CD4-positive, alpha-beta T cell treated with Interleukin-2 at 100 ng/mL for 4 hours (primary cell): ENCODE data around the gene PITPNC1.
"Not testable (repeated sequence)": the region's sequence is repeated elsewhere in the genome, so short reads cannot be mapped to it uniquely, and the experiment has no call there.

Experiments
- DNase-seq: peaks from one replicate; pipeline ENCODE4 v3.0.0-alpha.2; 2020; ENCODE audit warnings: low spot score

The PITPNC1 gene

GRCh38 chr17:67689534-67690177, 312.6 kb downstream of the PITPNC1 start:
- DNase-seq, result peak; percentile 75

GRCh38 chr17:67693811-67694210, 316.7 kb downstream of the PITPNC1 start:
- DNase-seq, result no peak

DNA sequence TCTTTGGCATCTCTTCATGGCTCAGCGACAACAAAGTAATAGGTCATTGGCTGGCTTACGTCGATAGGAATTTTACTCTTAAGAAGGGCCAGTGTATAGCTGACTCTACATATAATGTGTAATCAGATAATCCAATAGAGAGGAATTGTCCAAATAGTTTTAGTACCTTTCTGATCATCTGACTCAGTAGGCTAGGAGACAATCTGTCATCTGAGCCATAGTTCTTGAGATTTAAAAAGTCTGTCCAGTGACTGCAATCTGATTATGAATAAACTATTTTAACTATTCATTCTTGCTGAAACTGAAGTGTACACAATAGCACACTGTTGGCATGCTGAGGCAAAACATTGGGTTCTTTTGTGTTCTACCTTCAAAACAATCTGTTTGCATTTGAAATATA, 319.3 kb downstream of the PITPNC1 start:
- no peak for DNase-seq

GRCh38 chr17:67696853-67697498, 319.9 kb downstream of the PITPNC1 start:
- no peak for DNase-seq

DNA sequence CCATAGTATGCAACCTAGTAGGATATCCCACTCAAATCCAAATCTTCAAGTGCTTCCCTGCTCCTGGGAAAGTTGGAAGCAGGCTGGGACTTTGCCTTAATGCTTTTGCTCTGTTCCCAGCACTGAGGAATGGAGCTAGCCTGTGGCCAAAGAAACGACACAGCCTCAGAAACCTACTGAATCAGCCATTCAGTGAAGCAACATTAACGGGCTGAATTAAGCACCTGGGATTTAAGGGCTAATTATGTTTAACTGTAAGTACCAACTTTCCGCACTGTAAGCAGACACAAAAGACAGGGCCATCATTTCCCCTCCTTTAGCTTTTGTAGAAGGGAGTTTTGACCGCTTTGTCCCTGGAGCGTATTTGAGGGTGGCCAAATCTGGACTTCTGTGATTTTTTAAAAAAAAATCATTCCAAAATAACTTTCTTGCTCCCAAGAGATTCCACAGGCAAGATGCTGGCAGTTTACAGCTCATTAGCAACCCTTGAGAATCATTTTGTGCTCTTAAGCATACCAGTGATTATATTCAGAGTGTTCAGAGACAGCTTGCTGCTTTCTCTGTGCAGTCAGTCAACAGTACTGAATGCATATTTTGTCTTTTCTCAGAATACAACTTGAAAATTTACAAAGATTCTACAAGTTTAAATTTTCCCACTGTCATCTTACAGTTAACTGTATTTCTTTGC, 323.1 kb downstream of the PITPNC1 start:
- no peak for DNase-seq

DNA sequence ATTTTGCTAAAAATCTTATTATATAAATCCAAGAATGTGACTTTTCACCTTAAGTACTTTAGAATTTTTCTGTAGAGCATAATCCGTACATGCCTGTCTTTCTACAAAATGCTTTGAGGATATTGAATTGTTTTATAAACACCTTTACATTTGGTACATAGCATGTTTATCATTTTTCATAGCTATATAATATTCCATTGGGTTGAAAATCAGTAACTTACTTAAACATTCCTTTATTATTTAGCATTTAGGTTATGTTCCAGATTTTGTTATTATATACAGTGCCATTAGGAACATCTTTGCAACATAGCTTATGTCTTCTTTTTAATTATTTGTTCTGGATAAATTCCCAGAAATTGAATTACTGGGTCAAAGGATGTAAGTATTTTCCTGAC, 323.6 kb downstream of the PITPNC1 start:
- no peak for DNase-seq

DNA sequence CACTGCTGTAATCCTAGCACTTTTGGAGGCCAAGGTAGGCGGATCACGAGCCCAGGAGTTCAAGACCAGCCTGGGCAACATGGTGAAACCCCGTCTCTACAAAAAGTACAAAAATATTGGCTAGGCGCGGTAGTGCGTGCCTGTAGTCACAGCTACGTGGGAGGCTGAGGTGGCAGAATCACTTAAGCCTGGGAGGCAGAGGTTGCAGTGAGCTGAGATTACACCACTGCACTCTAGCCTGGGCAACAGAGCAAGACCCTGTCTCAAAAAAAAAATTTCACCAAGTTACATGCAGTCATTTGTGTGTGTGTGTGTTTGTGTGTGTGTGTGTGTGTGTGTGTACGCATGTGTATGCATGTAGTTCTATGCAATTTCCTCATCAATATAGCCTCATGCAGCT, 325.8 kb downstream of the PITPNC1 start:
- DNase-seq, result not testable (repeated sequence)

DNA sequence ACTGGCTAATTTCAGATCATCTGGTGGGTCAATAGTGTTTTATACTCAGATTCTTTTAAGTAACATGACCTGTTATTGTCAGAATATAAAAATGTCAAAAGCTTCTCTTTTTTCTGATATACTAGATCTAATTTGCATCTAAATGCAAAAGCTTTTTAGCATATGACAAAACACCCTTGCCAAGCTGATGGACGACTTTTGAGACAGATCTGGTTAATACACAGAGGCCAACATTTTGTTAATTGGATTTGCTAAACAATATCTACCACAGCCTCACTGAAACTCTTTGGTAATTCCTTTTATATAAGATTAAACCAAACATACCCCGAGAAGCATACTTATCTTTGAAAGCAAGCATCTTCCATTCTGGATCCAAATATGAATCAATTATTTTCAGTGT, 330.4 kb downstream of the PITPNC1 start:
- DNase-seq, result no peak

GRCh38 chr17:67708378-67708777, 331.3 kb downstream of the PITPNC1 start:
- no peak for DNase-seq

- DNase-seq, result no peak
Measured at GRCh38 chr17:67711916-67712315, 334.8 kb downstream of the PITPNC1 start.

DNA sequence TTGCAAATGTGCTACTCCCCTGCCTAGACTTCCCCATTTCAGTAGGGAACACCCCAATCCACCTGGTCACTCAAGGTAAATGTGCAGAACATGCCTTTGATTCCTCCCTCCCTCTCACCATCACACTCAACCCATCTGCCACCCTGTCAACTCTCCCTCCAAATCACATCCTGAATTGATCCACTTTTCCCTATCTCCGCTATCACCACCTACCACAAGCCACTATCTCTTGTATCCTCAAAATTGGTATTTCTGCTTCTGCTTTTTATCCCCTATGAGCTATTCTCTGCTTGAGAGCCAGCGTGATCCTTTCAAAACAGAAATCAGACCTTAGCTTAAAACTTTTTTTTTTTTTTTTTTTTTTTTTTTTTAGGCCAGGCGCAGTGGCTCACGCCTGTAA, 335.3 kb downstream of the PITPNC1 start:
- no peak for DNase-seq

DNA sequence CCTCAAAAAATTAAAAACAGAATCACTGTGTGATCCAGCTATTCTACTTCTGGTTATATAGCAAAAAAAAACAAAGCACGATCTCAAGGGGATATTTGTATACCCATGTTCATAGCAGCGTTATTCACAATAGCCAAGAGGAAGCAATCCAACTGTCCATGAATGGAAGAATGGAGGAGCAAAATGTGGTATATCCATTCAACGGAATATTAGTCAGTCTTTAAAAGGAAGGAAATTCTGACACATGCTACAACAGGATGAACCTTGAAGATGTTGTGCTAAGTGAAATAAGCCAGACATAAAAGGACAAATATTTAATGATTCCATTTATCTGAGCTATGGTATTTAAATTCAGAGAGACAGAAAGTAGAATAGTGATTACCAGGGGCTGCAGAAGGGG, 336.1 kb downstream of the PITPNC1 start:
- no peak for DNase-seq

- DNase-seq, result no peak
Measured at GRCh38 chr17:67716405-67716798, 339.3 kb downstream of the PITPNC1 start.

GRCh38 chr17:67717192-67717623, 340.1 kb downstream of the PITPNC1 start:
- no peak for DNase-seq

DNA sequence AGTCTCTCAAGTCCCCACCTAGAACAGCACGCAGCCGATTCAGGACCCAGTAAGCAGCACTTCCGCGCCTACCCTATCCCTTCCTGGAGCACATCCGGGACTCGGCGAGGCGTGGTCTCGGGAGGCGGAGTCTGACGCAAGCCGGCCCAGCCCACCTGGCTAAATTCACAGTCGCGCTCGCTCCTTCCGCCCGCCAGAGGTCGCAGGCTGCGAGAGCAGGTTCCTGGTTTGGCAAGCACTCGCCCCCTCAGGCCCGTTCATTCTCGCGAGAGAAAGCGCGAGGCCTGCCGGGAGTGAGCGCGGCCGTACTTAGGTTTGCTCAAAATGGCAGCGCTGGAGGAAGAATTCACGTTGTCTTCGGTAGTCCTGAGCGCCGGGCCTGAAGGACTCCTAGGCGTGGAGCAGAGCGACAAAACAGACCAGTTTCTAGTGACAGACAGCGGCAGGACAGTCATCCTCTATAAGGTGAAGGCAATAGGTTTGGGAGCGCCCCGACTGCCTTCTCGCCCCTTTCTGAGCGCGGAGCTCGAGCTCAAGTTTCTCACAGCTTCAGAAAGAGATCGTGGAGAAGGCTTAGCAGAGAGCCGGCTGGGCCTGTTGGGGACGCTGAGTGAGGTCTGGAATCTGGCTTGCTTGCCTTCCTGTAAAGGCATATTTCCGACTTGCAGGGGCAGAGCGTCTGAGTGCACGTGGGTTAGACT, 340.7 kb downstream of the PITPNC1 start, which contains the start of gene NOL11:
NOL11 (plus strand) TSS at position 313 of the 701 bp plus-strand sequence; CDS start at position 325, 12 bp downstream.
- peak; percentile 99 for DNase-seq

DNA sequence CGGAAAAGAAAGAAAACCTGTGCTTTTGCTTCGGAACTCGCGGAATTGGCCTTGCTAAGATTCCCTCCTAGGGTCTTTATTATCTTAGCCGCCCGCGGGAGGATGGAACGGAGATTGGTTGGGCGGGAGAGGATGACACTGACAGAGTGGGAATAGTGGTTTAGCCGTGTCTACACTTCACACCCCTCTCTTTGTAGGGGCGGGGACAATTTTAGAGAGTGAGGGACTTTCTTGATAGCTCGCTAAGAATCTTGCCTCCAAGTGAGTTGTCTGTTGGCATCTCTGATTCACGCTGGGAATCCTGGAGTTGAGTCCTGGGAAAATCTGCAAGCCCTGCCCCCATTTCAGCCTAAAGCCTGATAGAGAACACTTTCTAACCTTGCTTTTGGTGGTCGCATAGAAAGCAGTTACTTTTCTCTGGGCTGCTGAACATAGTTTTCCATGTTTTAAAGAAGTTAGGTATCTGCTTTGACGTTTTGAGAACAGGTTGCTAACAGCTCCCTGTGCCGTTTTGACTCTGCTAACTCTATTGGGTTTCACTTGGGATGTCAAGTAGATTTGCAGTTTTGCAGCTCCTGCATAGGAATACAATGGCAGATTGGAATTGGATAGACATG, 341.4 kb downstream of the PITPNC1 start:
- peak; percentile 40 for DNase-seq

DNA sequence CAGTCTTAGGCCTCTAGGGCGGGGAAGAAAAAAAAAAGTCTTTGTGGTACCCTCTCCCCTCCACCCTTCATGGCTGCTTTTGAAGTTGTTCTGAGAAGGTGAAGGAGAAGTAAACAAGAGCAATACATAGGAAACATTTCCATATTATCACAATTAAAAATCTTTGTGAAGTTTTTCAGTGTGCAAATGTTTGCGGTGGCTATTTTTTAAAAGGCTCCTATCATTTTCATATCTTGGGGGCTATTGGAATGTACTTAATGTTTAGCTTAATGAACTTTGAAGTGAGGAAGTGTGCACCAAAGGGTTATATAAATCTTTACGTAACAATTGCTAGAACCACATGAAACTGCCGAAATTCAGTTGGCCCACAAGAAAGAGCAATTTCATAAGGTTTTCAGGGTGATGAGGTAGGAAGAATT, 348.3 kb downstream of the PITPNC1 start:
- peak; percentile 35 for DNase-seq

- DNase-seq, result no peak
Measured at GRCh38 chr17:67725807-67726206, 348.7 kb downstream of the PITPNC1 start.

- DNase-seq, result not testable (repeated sequence)
Measured at GRCh38 chr17:67727152-67728039, 350.3 kb downstream of the PITPNC1 start.

DNA sequence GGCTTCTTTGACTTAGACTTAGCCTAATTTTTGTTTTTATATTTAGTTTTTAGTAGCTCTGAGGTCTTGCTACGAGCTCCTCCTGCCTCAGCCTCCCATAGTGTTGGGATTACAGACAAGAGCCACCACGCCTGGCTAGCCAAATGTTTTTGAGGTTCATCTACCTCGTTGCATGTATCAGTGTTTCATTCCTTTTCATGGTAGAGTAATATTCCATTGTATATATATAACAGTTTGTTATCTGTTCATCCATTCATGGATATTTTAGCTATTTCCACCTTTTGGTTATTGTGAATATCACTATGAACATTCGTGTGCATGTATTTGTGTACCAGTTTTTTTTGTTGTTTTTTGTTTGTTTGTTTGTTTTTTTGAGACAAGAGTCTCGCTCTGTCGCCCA, 352.8 kb downstream of the PITPNC1 start:
- DNase-seq, result no peak

GRCh38 chr17:67730731-67731130, 353.6 kb downstream of the PITPNC1 start:
- DNase-seq, result no peak
